HepG2 (cell line): ENCODE results near the gene SLC16A3. TPM values are rescaled to one million over a fixed set of nuclear protein-coding genes. Genes with fewer than 3 reads are reported as not detected.

Experiments used
- BCL3 ChIP-seq: sonication (generic); formaldehyde crosslinking; IDR thresholded peaks from 2 replicates; pipeline ENCODE4 v1.5.1; 2020; ENCODE audit warnings: mild to moderate bottlenecking, missing genetic modification reagents, moderate library complexity
- DMTF1 ChIP-seq: sonication (generic); formaldehyde crosslinking; IDR thresholded peaks from 2 replicates; pipeline ENCODE4 v1.4.0; 2020; ENCODE audit warnings: mild to moderate bottlenecking, missing genetic modification reagents
- FOXM1 ChIP-seq: sonication (generic); formaldehyde crosslinking; IDR thresholded peaks from 2 replicates; pipeline ENCODE4 v1.5.0; 2020; ENCODE audit warnings: missing genetic modification reagents
- GFI1 ChIP-seq: sonication (generic); formaldehyde crosslinking; IDR thresholded peaks from 2 replicates; pipeline ENCODE4 v1.5.0; 2020; ENCODE audit warnings: missing genetic modification reagents, mild to moderate bottlenecking, borderline replicate concordance
- GLI4 ChIP-seq: sonication (generic); formaldehyde crosslinking; IDR thresholded peaks from 2 replicates; pipeline ENCODE4 v1.5.1; 2020; ENCODE audit warnings: missing genetic modification reagents, mild to moderate bottlenecking, moderate library complexity, borderline replicate concordance
- HNRNPH1 ChIP-seq: fragments of 200-400 bp; formaldehyde crosslinking; optimal IDR thresholded peaks from 2 replicates; pipeline ENCODE3; 2017; ENCODE audit warnings: mild to moderate bottlenecking, low read depth, low read length
- HOXD1 ChIP-seq: sonication (generic); formaldehyde crosslinking; IDR thresholded peaks from 2 replicates; pipeline ENCODE4 v1.5.0; 2020; ENCODE audit warnings: missing genetic modification reagents
- JUND ChIP-seq: sonication (generic); formaldehyde crosslinking; IDR thresholded peaks from 2 replicates; pipeline ENCODE4 v1.8.0; 2022; ENCODE audit warnings: mild to moderate bottlenecking, missing genetic modification reagents
- MEF2D ChIP-seq: sonication (generic); formaldehyde crosslinking; IDR thresholded peaks from 2 replicates; pipeline ENCODE4 v1.5.1; 2020; ENCODE audit warnings: mild to moderate bottlenecking, missing genetic modification reagents
- MXD1 ChIP-seq: sonication (generic); formaldehyde crosslinking; IDR thresholded peaks from 2 replicates; pipeline ENCODE4 v1.4.0; 2020; ENCODE audit warnings: mild to moderate bottlenecking, missing genetic modification reagents
- NONO ChIP-seq, 2 experiments: fragments of 450-650 bp in 1 of 2; sonication (generic) in 1 of 2; formaldehyde crosslinking in 1 of 2; IDR thresholded peaks in 1 of 2; conservative IDR thresholded peaks in 1 of 2; 2 replicates each; pipeline versions ENCODE4 v1.6.1 to v1.8.0; 2017 to 2022; ENCODE audit warnings: mild to moderate bottlenecking in 1 of 2, missing genetic modification reagents in 1 of 2, moderate library complexity in 1 of 2
- POGK ChIP-seq: sonication (generic); formaldehyde crosslinking; conservative IDR thresholded peaks from 2 replicates; pipeline ENCODE4 v1.8.0; 2022; ENCODE audit warnings: mild to moderate bottlenecking, moderate library complexity, missing genetic modification reagents
- RBFOX2 ChIP-seq: fragments of 200-400 bp; formaldehyde crosslinking; IDR thresholded peaks from 2 replicates; pipeline ENCODE4 v1.6.1; 2017; ENCODE audit warnings: low read depth, mild to moderate bottlenecking, low read length
- RXRA ChIP-seq: sonication (generic); formaldehyde crosslinking; IDR thresholded peaks from 2 replicates; pipeline ENCODE4 v1.5.1; 2020; ENCODE audit warnings: missing genetic modification reagents
- SALL1 ChIP-seq: sonication (generic); formaldehyde crosslinking; IDR thresholded peaks from 2 replicates; pipeline ENCODE4 v1.8.0; 2022; ENCODE audit warnings: mild to moderate bottlenecking, missing genetic modification reagents
- SNAPC2 ChIP-seq: sonication (generic); formaldehyde crosslinking; IDR thresholded peaks from 2 replicates; pipeline ENCODE4 v1.8.1; 2022; ENCODE audit warnings: mild to moderate bottlenecking, missing genetic modification reagents
- ZKSCAN1 ChIP-seq: fragments of 150-350 bp; IDR thresholded peaks from 2 replicates; pipeline ENCODE4 v1.6.1; 2014; ENCODE audit warnings: low read length
- ZNF530 ChIP-seq: sonication (generic); formaldehyde crosslinking; IDR thresholded peaks from 2 replicates; pipeline ENCODE4 v1.5.0; 2020; ENCODE audit warnings: low read depth, mild to moderate bottlenecking, missing genetic modification reagents
- ZNF614 ChIP-seq: IDR thresholded peaks from 2 replicates; pipeline ENCODE4 v1.6.1; 2018; ENCODE audit warnings: missing biosample characterization, missing genetic modification reagents, inconsistent platforms, borderline replicate concordance
- ZNF790 ChIP-seq: sonication (generic); formaldehyde crosslinking; IDR thresholded peaks from 2 replicates; pipeline ENCODE4 v1.8.0; 2022; ENCODE audit warnings: missing genetic modification reagents, mild to moderate bottlenecking, borderline replicate concordance
- ZNF83 ChIP-seq: sonication (generic); formaldehyde crosslinking; IDR thresholded peaks from 2 replicates; pipeline ENCODE4 v1.4.0; 2020; ENCODE audit warnings: missing genetic modification reagents, mild to moderate bottlenecking, borderline replicate concordance
- ZNF878 ChIP-seq: sonication (generic); formaldehyde crosslinking; IDR thresholded peaks from 2 replicates; pipeline ENCODE4 v1.8.1; 2023; ENCODE audit warnings: mild to moderate bottlenecking, missing genetic modification reagents, moderate library complexity
- polyA plus RNA-seq, 8 experiments: library from polyadenylated mRNA; depleted of rRNA in 3 of 8; stranded (reverse) in 7 of 8; unstranded in 1 of 8; fragments of >200 nt; fragmentation: Illumina TruSeq in 4 of 8; extraction: Trizol in 4 of 8; gene quantifications; 2 replicates each; pipeline versions ENCODE4 v1.2.1 to v1.2.3, GENCODE V29; 2011 to 2016; ENCODE audit warnings: low read depth in 4 of 8, missing spikeins in 1 of 8, mixed read lengths in 1 of 8; ENCODE audit not compliant: insufficient read depth in 1 of 8
- total RNA-seq, 5 experiments: library from RNA; depleted of rRNA; stranded (reverse); fragments of >200 nt; fragmentation: Illumina TruSeq; extraction: Trizol; gene quantifications; 2 replicates each; pipeline ENCODE4 v1.2.3, GENCODE V29; 2016; ENCODE audit warnings: low read depth in 1 of 5

SLC16A3 gene
- total and polyA plus RNA-seq, 2 of the 13 experiments (the other 11 are each of a cell fraction or from before 2014, with no cell fraction given) = 242 to 349 TPM

GRCh38 chr17:82237083-82237745 lies 8.4 kb downstream of the SLC16A3 start (continued):
- TF ChIP-seq ZNF530 (CRISPR knock-in tag) (no peak), GFI1 (CRISPR knock-in tag) (no peak), MXD1 (CRISPR knock-in tag) (0 out of 2 replicates have a peak, but pooled peaks have one; percentile 31), RXRA (no peak), ZNF878 (no peak), SALL1 (no peak), HNRNPH1 (no peak), ZKSCAN1 (no peak), GLI4 (CRISPR knock-in tag) (0 out of 2 replicates have a peak, but pooled peaks have one; percentile 33), ZNF614 (CRISPR knock-in tag) (no peak), ZNF790 (CRISPR knock-in tag) (no peak), JUND (CRISPR knock-in tag) (no peak), POGK (CRISPR knock-in tag) (no peak), ZNF83 (CRISPR knock-in tag) (no peak), FOXM1 (CRISPR knock-in tag) (no peak), BCL3 (0 out of 2 replicates have a peak, but pooled peaks have one; percentile 28), RBFOX2 (peak; percentile 82), DMTF1 (CRISPR knock-in tag) (no peak), MEF2D (CRISPR knock-in tag) (no peak), SNAPC2 (no peak), HOXD1 (CRISPR knock-in tag) (no peak), NONO (IDR thresholded peaks at IDR 0.05) (no peak), NONO (CRISPR knock-in tag; conservative IDR thresholded peaks at IDR 0.05) (0 out of 2 replicates have a peak, but pooled peaks have one; percentile 19)
